ENCODE measurements around the gene RBM15B.

GRCh38 chr3:51375136-51375535 lies 15.9 kb upstream of the RBM15B start:
- TF ChIP-seq GATA2 (IDR thresholded peaks at IDR 0.05; ENCODE audit: low read depth, low read length), result no peak
- TF ChIP-seq GATA3 (IDR thresholded peaks at IDR 0.05; ENCODE audit: low read depth, low read length), result no peak

All from SH-SY5Y (cell line).